GM12801 (cell line): ENCODE results near the gene ZNF641.

ENCODE experiments used
- TF ChIP-seq, protein P1 (sequence below): IDR thresholded peaks from one replicate; pipeline ENCODE4 v1.5.1; 2011; ENCODE audit warnings: control low read depth; ENCODE audit not compliant: insufficient read length; ENCODE audit errors: extremely low read depth

The ZNF641 gene

GRCh38 chr12:48350249-48351021, at the start of gene ZNF641:
TSS of gene ZNF641 (minus strand) at chr12:48350919. CDS start at chr12:48348090, 2,829 bp downstream.
- TF ChIP-seq, protein P1, sequence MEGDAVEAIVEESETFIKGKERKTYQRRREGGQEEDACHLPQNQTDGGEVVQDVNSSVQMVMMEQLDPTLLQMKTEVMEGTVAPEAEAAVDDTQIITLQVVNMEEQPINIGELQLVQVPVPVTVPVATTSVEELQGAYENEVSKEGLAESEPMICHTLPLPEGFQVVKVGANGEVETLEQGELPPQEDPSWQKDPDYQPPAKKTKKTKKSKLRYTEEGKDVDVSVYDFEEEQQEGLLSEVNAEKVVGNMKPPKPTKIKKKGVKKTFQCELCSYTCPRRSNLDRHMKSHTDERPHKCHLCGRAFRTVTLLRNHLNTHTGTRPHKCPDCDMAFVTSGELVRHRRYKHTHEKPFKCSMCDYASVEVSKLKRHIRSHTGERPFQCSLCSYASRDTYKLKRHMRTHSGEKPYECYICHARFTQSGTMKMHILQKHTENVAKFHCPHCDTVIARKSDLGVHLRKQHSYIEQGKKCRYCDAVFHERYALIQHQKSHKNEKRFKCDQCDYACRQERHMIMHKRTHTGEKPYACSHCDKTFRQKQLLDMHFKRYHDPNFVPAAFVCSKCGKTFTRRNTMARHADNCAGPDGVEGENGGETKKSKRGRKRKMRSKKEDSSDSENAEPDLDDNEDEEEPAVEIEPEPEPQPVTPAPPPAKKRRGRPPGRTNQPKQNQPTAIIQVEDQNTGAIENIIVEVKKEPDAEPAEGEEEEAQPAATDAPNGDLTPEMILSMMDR: no peak

GRCh38 chr12:48390026-48390425, 39.3 kb upstream of the ZNF641 start:
- TF ChIP-seq, protein P1: no peak

DNA sequence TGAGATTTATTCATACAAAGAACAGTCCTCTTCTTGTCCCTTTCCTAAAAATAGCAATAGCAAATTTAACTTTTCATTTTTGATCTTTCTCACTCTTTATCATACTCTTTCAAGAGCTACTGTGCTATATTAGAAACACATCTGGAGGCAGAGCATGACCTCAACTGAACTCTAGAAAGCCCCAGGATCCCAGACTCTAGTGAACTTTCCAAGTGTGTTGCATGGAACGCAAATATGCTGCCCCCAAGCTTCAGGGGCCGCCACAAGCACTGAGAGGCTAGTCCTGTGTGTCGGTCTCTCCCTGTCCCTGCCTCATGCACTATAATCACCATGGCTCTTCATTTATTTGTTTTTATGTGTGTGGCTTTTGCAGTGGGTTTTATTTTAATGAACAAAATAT, 38.7 kb upstream of the ZNF641 start:
- TF ChIP-seq, protein P1: no peak

DNA sequence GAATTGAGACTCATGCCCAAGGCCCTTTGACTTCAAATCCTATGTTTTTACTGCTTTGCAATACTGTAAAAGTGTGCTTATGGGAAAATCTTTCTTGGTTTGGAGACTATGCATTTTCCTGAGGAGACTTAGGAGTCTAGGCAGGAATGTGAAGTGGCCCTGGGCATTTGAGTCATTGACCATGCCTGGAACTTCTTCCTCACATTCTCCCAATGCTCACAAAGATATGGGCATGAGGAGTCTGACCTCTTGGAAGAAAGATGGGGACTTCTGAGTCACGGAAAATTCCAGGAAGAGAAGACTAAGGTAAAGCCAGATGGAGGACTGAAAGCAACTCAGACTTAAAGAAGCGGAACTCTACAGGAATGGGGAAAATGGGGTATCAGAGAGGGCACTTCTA, 38.2 kb upstream of the ZNF641 start:
- TF ChIP-seq, protein P1: no peak

DNA sequence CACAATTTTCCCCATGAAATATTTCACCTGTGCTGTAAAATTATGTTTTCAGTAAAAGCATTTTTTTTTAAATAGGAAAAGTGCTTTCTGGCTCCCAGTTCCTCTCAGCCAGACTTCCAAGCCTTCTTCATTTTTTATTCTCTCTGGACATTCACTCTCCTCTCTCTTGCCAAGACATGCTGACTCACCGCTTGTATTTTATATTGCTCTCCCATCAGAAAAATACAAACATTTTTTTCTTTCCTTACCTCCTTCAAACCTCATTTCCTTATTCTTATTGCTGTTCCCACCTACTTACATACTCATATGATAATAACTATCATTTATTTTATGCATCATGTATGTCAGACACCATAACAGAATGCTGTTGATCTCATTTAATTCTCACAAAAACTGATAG, 37.7 kb upstream of the ZNF641 start:
- TF ChIP-seq, protein P1: no peak

- TF ChIP-seq, protein P1: no peak
Observed at GRCh38 chr12:48380596-48380995, 29.9 kb upstream of the ZNF641 start.

DNA sequence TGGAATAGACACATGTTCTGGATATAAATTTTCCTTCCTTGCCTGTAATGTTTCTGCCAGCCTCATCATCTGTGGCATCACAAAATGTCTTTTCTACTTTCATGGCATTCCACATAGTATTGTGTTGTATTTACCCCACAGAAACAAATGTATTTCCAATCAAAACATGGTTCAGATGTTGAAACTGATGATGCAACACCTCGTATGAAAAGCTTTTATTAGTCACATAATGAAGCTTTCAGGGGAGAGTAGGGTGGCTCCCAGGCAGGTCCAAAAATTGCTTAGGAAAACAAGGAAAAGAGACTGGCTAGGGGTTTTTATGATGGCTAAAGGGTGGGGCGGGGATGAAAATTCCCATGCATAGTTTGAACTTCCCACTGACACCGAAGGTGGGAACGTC, 29.1 kb upstream of the ZNF641 start:
- TF ChIP-seq, protein P1: no peak
